Measurements from ENCODE around the gene PCID2.
"Not testable (repeated sequence)": the region's sequence is repeated elsewhere in the genome, so short reads cannot be mapped to it uniquely, and the experiment has no call there.

PCID2 gene

DNA sequence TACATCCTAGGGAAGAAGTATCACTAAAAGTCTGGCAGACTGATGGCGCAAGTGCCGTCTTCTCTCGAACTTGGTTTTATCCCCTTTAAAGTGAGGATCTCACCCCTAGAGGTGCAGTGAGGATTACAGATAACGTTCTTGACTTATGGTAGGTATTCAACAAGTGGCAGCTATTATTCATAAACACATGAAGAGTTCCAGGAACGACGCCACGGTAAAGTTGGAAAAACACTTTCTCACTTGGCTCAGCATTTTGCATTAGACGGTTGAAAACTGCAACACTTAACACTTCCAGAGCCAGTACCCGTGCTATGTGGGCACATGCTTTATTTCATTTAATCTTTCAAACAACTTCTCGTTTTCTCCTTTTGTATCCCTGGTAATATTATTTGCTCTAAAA lies 41.3 kb downstream of the PCID2 start:
- no peak overlapping the region for H3K4me3 ChIP-seq (ENCODE audit: low read length in 2 of 2)
- peaks cover 8 to 23% of the 10 kb centered on the region in 2 donors for H3K4me1 ChIP-seq (ENCODE audit: control insufficient read depth in 2 of 2, insufficient read depth in 2 of 2, low read length in 2 of 2)
- H3K9me3 ChIP-seq (ENCODE audit: control insufficient read depth in 2 of 2, low read length in 2 of 2), result no peaks in the 10 kb centered on the region
- H3K27me3 ChIP-seq (ENCODE audit: control insufficient read depth in 2 of 2, insufficient read depth in 2 of 2, low read length in 2 of 2), result peaks cover 4 to 9% of the 10 kb centered on the region in 2 donors
- H3K36me3 ChIP-seq (ENCODE audit: control insufficient read depth in 2 of 2, insufficient read depth in 2 of 2, low read length in 2 of 2), result peaks cover 0 to 6% of the 10 kb centered on the region in 2 donors
- H3K27ac ChIP-seq (ENCODE audit: low read depth in 2 of 2, low read length in 2 of 2), result no peak overlapping the region
- H3K9ac ChIP-seq (ENCODE audit: low read depth in 1 of 2, low read length in 2 of 2), result no peak overlapping the region

DNA sequence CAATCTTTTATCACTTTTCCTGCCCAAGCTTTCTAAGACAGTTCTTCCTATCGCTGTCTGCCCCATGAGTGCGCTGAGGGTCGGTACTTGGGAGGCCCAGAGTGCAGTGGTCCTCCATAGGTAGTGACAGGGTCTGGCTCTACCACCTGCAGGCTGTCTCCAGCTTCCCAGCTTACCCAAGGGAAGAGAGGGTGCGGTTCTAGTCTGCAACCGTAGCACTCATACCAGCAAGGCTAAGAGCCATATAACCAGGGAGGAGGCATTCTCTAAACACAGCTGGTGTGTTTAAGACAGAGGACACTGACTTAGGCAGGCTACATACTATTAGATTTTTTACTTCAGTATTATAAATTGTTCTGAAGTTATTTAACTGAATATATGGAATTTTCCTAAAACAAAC lies 41.8 kb downstream of the PCID2 start:
- Histone ChIP-seq H3K9me3 (ENCODE audit: control insufficient read depth in 2 of 2, low read length in 2 of 2) (no peaks in the 10 kb centered on the region), H3K27ac (ENCODE audit: low read depth in 2 of 2, low read length in 2 of 2) (no peak overlapping the region), H3K27me3 (ENCODE audit: control insufficient read depth in 2 of 2, insufficient read depth in 2 of 2, low read length in 2 of 2) (peaks cover 4 to 9% of the 10 kb centered on the region in 2 donors), H3K4me3 (ENCODE audit: low read length in 2 of 2) (no peak overlapping the region), H3K4me1 (ENCODE audit: control insufficient read depth in 2 of 2, insufficient read depth in 2 of 2, low read length in 2 of 2) (peaks cover 8 to 23% of the 10 kb centered on the region in 2 donors), H3K9ac (ENCODE audit: low read depth in 1 of 2, low read length in 2 of 2) (no peak overlapping the region), H3K36me3 (ENCODE audit: control insufficient read depth in 2 of 2, insufficient read depth in 2 of 2, low read length in 2 of 2) (peaks cover 0 to 4% of the 10 kb centered on the region in 2 donors)

DNA sequence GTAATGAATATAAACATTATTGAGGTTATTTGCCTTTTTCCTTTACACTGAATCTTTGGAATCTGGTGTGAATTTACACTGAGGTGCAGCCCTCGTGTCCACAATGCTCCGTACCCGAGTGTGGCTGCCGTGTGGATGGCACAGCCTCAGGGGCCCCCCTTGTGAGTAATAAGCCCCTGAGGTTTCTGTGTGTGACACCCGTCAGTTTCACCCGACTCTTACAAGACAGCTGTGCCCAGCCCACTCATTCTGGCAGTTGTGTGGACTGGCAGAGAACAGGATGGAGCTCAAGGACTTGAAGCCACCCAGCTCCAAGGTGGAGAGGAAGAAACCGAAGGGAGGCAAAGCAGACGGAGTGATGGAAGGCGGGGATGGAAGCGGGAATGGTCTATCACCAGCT lies 42.2 kb downstream of the PCID2 start:
- Histone ChIP-seq H3K4me1 (ENCODE audit: control insufficient read depth in 2 of 2, insufficient read depth in 2 of 2, low read length in 2 of 2) (peaks cover 8 to 21% of the 10 kb centered on the region in 2 donors), H3K27ac (ENCODE audit: low read depth in 2 of 2, low read length in 2 of 2) (no peak overlapping the region), H3K9me3 (ENCODE audit: control insufficient read depth in 2 of 2, low read length in 2 of 2) (no peaks in the 10 kb centered on the region), H3K4me3 (ENCODE audit: low read length in 2 of 2) (no peak overlapping the region), H3K36me3 (ENCODE audit: control insufficient read depth in 2 of 2, insufficient read depth in 2 of 2, low read length in 2 of 2) (peaks cover 0 to under 1% of the 10 kb centered on the region in 2 donors), H3K9ac (ENCODE audit: low read depth in 1 of 2, low read length in 2 of 2) (no peak overlapping the region), H3K27me3 (ENCODE audit: control insufficient read depth in 2 of 2, insufficient read depth in 2 of 2, low read length in 2 of 2) (peaks cover 6 to 12% of the 10 kb centered on the region in 2 donors)

DNA sequence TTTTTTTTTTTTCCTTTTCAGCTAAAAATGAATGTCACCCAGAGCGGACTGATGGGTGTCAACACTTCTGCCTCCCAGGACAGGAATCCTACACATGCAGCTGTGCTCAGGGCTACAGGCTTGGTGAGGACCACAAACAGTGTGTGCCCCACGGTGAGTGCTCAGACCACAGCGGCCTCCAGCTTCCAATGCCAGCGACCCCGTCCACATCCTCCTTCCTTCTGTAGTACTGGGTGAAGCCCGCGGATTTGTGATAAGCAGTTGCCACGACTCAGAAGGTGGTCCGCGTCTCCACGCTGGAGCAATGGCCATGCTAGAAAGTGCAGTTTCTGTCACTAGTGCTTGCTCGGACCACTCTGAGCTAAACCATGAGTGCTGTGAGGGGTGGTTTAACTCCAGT lies 44.0 kb downstream of the PCID2 start:
- no peaks in the 10 kb centered on the region for H3K36me3 ChIP-seq (ENCODE audit: control insufficient read depth in 2 of 2, insufficient read depth in 2 of 2, low read length in 2 of 2)
- H3K4me1 ChIP-seq (ENCODE audit: control insufficient read depth in 2 of 2, insufficient read depth in 2 of 2, low read length in 2 of 2), result peaks cover 5 to 12% of the 10 kb centered on the region in 2 donors
- no peak overlapping the region for H3K9ac ChIP-seq (ENCODE audit: low read depth in 1 of 2, low read length in 2 of 2)
- H3K4me3 ChIP-seq (ENCODE audit: low read length in 2 of 2), result no peak overlapping the region
- peaks cover 9 to 17% of the 10 kb centered on the region in 2 donors for H3K27me3 ChIP-seq (ENCODE audit: control insufficient read depth in 2 of 2, insufficient read depth in 2 of 2, low read length in 2 of 2)
- no peak overlapping the region for H3K27ac ChIP-seq (ENCODE audit: low read depth in 2 of 2, low read length in 2 of 2)
- H3K9me3 ChIP-seq (ENCODE audit: control insufficient read depth in 2 of 2, low read length in 2 of 2), result no peaks in the 10 kb centered on the region

DNA sequence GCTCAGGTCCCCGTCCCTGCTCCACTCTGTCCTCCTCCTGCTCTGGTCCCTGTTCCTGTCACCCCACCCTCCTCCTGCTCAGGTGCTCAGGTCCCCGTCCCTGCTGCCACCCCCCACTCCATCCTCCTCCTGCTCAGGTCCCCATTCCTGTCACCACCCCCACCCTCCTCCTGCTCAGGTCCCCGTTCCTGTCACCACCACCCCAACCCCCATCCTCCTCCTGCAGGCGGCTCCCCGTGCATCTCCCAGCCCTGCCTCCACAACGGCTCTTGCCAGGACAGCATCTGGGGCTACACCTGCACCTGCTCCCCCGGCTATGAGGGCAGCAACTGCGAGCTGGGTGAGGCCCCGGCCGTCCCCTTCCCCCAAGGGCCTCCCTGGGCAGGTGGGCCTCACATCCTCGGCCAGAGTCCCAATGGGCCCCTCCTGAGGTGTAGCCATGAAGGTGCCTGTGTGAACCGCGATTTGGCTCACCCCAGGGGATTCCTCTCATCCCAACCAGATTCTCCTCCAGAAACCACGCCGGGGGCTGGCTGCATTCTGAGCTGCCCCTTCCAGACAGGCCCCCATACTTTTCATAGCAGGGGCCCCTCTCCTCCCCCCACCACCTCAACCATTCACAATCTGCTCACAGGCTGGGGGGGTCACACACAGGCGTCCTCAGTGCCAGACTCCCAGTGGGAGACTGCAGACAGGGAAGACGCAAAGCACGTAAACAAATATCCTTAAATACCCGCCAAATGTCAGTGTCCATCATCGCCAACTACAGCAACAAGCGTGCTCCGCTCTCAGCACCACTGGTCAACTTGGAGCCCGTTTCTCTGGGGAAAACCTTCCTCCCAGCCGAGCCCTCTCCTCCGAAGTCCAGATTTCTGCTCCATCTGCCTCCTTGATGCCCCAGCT lies 45.4 kb downstream of the PCID2 start:
- Histone ChIP-seq H3K36me3 (ENCODE audit: control insufficient read depth in 2 of 2, insufficient read depth in 2 of 2, low read length in 2 of 2) (no peaks in the 10 kb centered on the region), H3K9me3 (ENCODE audit: control insufficient read depth in 2 of 2, low read length in 2 of 2) (no peaks in the 10 kb centered on the region), H3K27ac (ENCODE audit: low read depth in 2 of 2, low read length in 2 of 2) (no peak overlapping the region), H3K4me1 (ENCODE audit: control insufficient read depth in 2 of 2, insufficient read depth in 2 of 2, low read length in 2 of 2) (peaks cover 5 to 12% of the 10 kb centered on the region in 2 donors), H3K9ac (ENCODE audit: low read depth in 1 of 2, low read length in 2 of 2) (no peak overlapping the region), H3K27me3 (ENCODE audit: control insufficient read depth in 2 of 2, insufficient read depth in 2 of 2, low read length in 2 of 2) (peaks cover 9 to 17% of the 10 kb centered on the region in 2 donors), H3K4me3 (ENCODE audit: low read length in 2 of 2) (no peak overlapping the region)

DNA sequence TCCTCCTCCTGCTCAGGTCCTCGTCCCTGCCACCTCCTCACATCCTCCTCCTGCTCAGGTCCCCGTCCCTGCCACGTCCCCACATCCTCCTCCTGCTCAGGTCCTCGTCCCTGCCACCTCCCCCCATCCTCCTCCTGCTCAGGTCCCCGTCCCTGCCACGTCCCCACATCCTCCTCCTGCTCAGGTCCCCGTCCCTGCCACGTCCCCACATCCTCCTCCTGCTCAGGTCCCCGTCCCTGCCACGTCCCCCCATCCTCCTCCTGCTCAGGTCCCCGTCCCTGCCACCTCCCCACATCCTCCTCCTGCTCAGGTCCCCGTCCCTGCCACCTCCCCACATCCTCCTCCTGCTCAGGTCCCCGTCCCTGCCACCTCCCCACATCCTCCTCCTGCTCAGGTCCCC lies 46.5 kb downstream of the PCID2 start:
- peaks cover 9 to 17% of the 10 kb centered on the region in 2 donors for H3K27me3 ChIP-seq (ENCODE audit: control insufficient read depth in 2 of 2, insufficient read depth in 2 of 2, low read length in 2 of 2)
- not testable (repeated sequence) for H3K36me3 ChIP-seq (ENCODE audit: control insufficient read depth in 2 of 2, insufficient read depth in 2 of 2, low read length in 2 of 2); H3K4me3 ChIP-seq (ENCODE audit: low read length in 2 of 2); H3K4me1 ChIP-seq (ENCODE audit: control insufficient read depth in 2 of 2, insufficient read depth in 2 of 2, low read length in 2 of 2); H3K9me3 ChIP-seq (ENCODE audit: control insufficient read depth in 2 of 2, low read length in 2 of 2); H3K9ac ChIP-seq (ENCODE audit: low read depth in 1 of 2, low read length in 2 of 2); H3K27ac ChIP-seq (ENCODE audit: low read depth in 2 of 2, low read length in 2 of 2)

DNA sequence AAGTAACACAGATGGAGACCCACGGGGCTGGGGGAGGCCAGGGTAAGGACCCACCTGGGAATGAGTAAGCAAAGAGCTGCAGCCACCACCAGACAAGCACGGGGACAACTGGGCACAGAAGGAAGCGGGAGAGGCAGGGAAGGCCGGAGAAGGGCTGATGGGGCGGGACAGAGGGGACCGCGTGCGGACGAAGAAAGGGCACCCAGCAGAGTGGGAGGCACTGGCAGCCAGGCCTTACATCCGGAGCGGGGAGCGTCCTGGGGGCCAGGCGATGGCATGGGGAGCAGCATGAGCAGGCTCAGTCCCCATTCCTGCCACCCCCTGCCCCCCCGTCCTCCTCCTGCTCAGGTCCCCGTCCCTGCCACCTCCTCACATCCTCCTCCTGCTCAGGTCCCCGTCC lies 47.0 kb downstream of the PCID2 start:
- peaks cover 9 to 17% of the 10 kb centered on the region in 2 donors for H3K27me3 ChIP-seq (ENCODE audit: control insufficient read depth in 2 of 2, insufficient read depth in 2 of 2, low read length in 2 of 2)

DNA sequence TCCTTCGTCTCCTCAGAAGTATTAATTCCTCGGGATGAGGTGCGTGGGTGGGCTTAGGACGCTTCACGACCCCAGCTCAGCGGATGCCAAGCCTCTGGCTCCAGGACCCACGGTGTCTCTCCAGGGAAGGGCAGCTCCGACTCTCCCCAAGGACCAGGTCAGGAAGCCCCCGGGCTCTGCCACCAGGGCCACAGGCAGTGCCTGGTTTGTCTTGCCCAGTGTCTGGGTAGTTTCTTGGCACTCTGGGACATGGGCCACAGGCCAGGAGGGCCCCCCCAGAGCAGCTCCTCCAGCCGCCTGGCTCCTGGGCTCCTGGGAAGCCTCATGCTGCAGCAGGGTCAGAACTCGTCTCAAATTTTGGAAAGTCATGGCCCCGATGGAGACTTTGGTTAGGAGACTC lies 47.5 kb downstream of the PCID2 start:
- Histone ChIP-seq H3K27ac (ENCODE audit: low read depth in 2 of 2, low read length in 2 of 2) (no peak overlapping the region), H3K27me3 (ENCODE audit: control insufficient read depth in 2 of 2, insufficient read depth in 2 of 2, low read length in 2 of 2) (peaks cover 9 to 17% of the 10 kb centered on the region in 2 donors), H3K4me3 (ENCODE audit: low read length in 2 of 2) (no peak overlapping the region)

More for the DNA sequence above, 47.0 kb downstream of the PCID2 start:
- peaks cover 2 to 3% of the 10 kb centered on the region in 2 donors for H3K4me1 ChIP-seq (ENCODE audit: control insufficient read depth in 2 of 2, insufficient read depth in 2 of 2, low read length in 2 of 2)
- H3K27ac ChIP-seq (ENCODE audit: low read depth in 2 of 2, low read length in 2 of 2), result no peak overlapping the region
- no peaks in the 10 kb centered on the region for H3K9me3 ChIP-seq (ENCODE audit: control insufficient read depth in 2 of 2, low read length in 2 of 2)
- H3K9ac ChIP-seq (ENCODE audit: low read depth in 1 of 2, low read length in 2 of 2), result no peak overlapping the region
- no peaks in the 10 kb centered on the region for H3K36me3 ChIP-seq (ENCODE audit: control insufficient read depth in 2 of 2, insufficient read depth in 2 of 2, low read length in 2 of 2)
- no peak overlapping the region for H3K4me3 ChIP-seq (ENCODE audit: low read length in 2 of 2)

DNA sequence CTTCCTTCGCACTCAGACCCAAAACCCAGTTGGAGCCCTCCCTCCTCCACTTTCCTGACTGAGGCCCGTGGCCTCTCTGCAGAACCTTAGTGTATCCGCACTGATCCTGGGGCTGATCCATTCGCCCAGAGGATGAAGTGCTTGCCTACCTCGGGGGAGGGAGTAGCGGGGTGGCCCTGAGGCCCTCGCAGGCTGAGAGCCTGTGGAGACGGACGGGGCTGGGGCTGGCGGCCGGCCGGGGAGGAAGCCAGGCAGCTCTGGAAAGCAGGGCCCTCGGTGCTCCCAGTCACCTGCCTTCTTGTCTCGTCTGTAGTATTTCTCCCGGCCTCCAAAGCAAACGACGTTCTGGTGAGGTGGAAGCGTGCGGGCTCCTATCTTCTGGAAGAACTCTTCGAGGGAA lies 48.8 kb downstream of the PCID2 start:
- Histone ChIP-seq H3K9me3 (ENCODE audit: control insufficient read depth in 2 of 2, low read length in 2 of 2) (no peaks in the 10 kb centered on the region), H3K9ac (ENCODE audit: low read depth in 1 of 2, low read length in 2 of 2) (no peak overlapping the region), H3K36me3 (ENCODE audit: control insufficient read depth in 2 of 2, insufficient read depth in 2 of 2, low read length in 2 of 2) (no peaks in the 10 kb centered on the region), H3K27ac (ENCODE audit: low read depth in 2 of 2, low read length in 2 of 2) (no peak overlapping the region), H3K4me3 (ENCODE audit: low read length in 2 of 2) (no peak overlapping the region), H3K4me1 (ENCODE audit: control insufficient read depth in 2 of 2, insufficient read depth in 2 of 2, low read length in 2 of 2) (no peaks in the 10 kb centered on the region), H3K27me3 (ENCODE audit: control insufficient read depth in 2 of 2, insufficient read depth in 2 of 2, low read length in 2 of 2) (peaks cover 9 to 17% of the 10 kb centered on the region in 2 donors)

More for the DNA sequence above, 47.5 kb downstream of the PCID2 start:
- H3K4me1 ChIP-seq (ENCODE audit: control insufficient read depth in 2 of 2, insufficient read depth in 2 of 2, low read length in 2 of 2), result no peaks in the 10 kb centered on the region
- H3K36me3 ChIP-seq (ENCODE audit: control insufficient read depth in 2 of 2, insufficient read depth in 2 of 2, low read length in 2 of 2), result no peaks in the 10 kb centered on the region
- H3K9me3 ChIP-seq (ENCODE audit: control insufficient read depth in 2 of 2, low read length in 2 of 2), result no peaks in the 10 kb centered on the region
- H3K9ac ChIP-seq (ENCODE audit: low read depth in 1 of 2, low read length in 2 of 2), result no peak overlapping the region

DNA sequence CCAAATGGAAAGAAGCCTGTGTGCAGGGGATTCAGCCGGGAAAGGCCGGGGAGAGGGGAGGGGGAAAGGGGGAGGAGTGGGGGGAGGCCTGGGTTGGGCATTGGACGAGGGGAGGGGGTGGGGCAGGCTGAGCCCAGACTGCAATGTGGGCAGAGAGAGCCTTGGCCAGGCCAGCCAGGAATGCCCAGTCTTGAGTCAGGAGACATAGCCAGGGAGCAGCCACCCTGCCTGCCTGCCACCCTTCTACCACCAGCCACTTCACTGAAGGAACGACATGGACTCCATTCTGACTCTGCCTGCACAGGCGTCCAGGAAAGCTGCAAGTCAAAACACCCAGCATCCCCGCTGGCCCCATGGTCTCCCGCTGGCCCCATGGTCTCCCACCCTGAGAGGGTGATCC lies 49.5 kb downstream of the PCID2 start:
- no peak overlapping the region for H3K9ac ChIP-seq (ENCODE audit: low read depth in 1 of 2, low read length in 2 of 2)
- no peak overlapping the region for H3K4me3 ChIP-seq (ENCODE audit: low read length in 2 of 2)
- H3K27ac ChIP-seq (ENCODE audit: low read depth in 2 of 2, low read length in 2 of 2), result no peak overlapping the region

More for the DNA sequence above, 49.5 kb downstream of the PCID2 start:
- Histone ChIP-seq H3K4me1 (ENCODE audit: control insufficient read depth in 2 of 2, insufficient read depth in 2 of 2, low read length in 2 of 2) (peaks cover 0 to 2% of the 10 kb centered on the region in 2 donors), H3K9me3 (ENCODE audit: control insufficient read depth in 2 of 2, low read length in 2 of 2) (no peaks in the 10 kb centered on the region), H3K36me3 (ENCODE audit: control insufficient read depth in 2 of 2, insufficient read depth in 2 of 2, low read length in 2 of 2) (no peaks in the 10 kb centered on the region), H3K27me3 (ENCODE audit: control insufficient read depth in 2 of 2, insufficient read depth in 2 of 2, low read length in 2 of 2) (peaks cover 9 to 17% of the 10 kb centered on the region in 2 donors)
